GM19463 (cell line): Measurements from ENCODE around the gene LRCH1.
A peak's percentile ranks its signal among the peaks of the same experiment; 100 is the strongest.

ENCODE experiments used
- ATAC-seq: cut with Tn5 transposase; IDR thresholded peaks from one replicate; pipeline ENCODE4 v1.9.1; 2021; ENCODE audit warnings: mild to moderate bottlenecking, moderate library complexity; ENCODE audit not compliant: unreplicated experiment

LRCH1 gene

DNA sequence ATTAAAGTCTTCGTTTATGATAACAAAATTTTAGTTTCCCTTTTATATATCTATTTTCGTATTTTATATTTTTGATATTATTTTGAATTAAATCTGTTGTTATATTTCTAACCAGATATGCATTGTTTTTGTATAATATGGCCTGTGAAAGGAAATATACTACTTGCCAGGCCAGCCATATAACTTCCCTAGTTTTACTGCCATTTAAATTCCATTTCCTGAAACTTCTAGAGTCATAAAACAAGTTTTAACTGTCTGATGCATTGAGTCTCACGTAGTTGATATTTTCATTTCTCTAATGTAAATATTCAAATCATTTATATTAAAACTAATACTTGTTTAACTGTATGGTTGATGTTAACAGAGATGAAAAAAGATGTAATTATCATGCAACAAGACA is 230.5 kb downstream of the LRCH1 start:
- no peak for ATAC-seq

DNA sequence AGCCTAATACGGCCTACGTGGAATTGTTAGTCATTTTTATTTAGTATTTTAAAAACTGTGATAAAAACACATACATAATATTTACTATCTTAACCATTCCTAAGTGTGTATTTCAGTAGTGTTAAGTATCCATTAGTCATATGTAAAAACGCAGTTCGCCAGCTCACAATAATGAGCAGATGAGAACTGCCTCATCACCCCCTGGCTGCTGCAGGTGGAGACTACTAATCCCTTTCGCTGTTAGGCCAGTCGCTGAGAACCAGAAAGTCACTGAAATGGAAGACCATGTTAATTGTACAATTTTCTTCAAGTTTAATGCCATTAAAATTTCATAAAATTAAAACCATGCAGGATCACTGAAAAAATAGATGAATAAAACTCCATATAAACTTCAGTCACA is 242.4 kb downstream of the LRCH1 start:
- no peak for ATAC-seq

DNA sequence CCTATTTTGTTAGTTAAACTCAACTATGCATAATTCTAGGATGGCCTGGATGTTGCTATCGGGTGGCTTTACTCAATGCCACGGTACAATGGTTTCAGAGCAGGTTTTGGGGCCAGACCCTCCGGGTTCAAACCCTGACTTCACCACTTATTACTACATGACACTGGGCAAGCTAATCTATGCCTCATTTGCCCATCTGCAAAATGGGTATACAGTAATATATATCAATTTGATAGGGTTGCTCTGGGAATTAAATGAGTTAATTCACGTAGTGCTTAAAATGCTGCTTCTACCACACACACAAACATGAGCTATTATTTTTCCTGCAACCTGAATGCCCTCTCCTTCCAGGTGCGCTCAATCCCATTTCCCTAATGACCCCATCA is 243.2 kb downstream of the LRCH1 start:
- no peak for ATAC-seq

- peak; percentile 89 for ATAC-seq
These were observed 243.8 kb downstream of the LRCH1 start, which contains the start of gene ESD for GRCh38 chr13:46796515-46797474. TSS of gene ESD (minus strand) at chr13:46797161. CDS start at chr13:46791413, 5,748 bp downstream.

DNA sequence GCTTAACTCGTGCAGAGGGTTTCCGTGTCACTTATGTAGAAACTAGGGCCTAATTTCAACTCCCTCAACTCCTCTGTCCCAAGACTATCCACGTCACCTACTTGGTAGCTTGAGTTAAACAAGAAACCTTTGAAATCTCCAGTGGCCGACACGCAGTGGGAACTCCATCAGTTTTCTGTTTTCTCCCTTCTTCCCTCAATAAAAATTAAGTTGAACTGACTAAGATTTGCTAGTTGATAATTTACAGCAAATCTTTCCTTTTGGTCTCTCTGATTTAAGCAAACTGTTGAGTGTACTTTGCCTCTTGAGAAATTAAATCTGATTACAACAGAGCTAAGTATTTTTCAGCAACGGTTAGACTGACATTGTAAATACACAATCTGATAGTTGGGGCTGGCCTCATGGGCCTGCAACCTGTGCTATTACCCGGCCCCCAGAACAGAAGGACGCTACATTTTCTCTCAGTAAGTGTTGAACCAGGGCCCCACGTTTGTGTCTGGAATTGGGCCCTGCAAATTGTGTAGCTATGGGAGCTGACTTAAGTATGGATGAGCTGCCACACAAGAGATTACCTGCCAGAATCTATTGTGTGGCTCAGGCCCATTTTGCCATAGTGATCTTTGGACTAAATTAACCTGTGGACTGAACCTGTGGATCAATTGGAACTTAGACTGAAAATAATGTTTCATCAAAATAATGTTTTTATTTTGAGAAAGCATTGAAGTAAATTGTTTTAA is 244.7 kb downstream of the LRCH1 start:
- ATAC-seq = no peak

DNA sequence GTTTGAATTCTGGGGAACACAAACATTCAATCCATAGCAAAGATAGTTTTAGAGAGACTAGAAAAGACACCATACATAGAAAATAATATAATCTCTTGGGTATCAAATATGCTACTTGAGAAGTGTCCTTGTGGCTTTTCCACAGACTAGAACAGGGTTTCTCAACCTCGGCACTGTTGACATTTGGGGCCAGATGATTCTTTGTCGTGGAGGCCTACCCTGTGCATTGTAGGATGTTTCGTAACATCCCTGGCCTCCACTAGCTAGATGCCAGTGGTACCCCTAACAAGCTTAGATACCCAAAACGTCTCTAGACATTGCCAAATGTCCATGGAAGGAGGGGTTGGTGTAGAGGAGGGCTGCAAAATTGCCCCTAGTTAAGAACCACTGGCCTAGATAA is 246.2 kb downstream of the LRCH1 start:
- ATAC-seq = no peak

DNA sequence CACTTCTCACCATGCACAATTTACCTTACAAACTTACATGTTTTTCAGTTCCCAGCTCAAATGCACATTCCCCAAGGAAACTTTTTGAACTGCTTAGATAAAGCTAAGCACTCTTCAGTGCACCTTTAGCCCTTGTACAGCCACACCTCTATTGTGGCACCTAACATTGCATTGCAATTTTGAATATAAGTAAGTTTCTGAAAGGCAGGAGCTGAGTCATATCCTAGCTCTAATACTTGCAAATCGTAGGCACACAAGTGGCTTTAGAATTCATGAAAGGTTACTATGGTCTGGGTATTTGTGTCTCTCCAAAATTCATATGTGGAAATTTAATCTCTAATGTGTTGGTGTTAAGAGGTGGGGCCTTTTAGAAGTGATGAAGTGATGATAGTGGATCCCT is 248.9 kb downstream of the LRCH1 start:
- ATAC-seq = no peak
